Stimulated activated effector memory CD8-positive, alpha-beta T cell treated with anti-CD3 and anti-CD28 coated beads, Interleukin-12 subunit alpha, Interleukin-12 subunit beta, amount 100 ng/mL, for 72 hours (primary cell): ENCODE measurements around the gene IST1.

Experiments
- ATAC-seq: fragments of 150-1000 bp; cut with Tn5 transposase; 2 replicates; pipeline ENCODE4 v1.10.0; 2021
- DNase-seq, 2 donors: peaks; one replicate each; pipeline ENCODE4 v3.0.0; 2021 to 2022; ENCODE audit warnings: low spot score in 2 of 2
- H3K27ac Mint-ChIP-seq: one replicate; pipeline ENCODE4 v1.8.0; 2022; ENCODE audit warnings: mild to moderate bottlenecking, mixed read lengths
- H3K36me3 Mint-ChIP-seq: one replicate; pipeline ENCODE4 v1.8.0; 2022; ENCODE audit warnings: mild to moderate bottlenecking, mixed read lengths
- H3K4me1 Mint-ChIP-seq: one replicate; pipeline ENCODE4 v1.8.0; 2022; ENCODE audit warnings: mixed read lengths
- H3K4me3 Mint-ChIP-seq: one replicate; pipeline ENCODE4 v1.8.0; 2022; ENCODE audit warnings: mild to moderate bottlenecking, mixed read lengths
- H3K9me3 Mint-ChIP-seq: one replicate; pipeline ENCODE4 v1.8.0; 2022; ENCODE audit warnings: mixed read lengths

Gene IST1

DNA sequence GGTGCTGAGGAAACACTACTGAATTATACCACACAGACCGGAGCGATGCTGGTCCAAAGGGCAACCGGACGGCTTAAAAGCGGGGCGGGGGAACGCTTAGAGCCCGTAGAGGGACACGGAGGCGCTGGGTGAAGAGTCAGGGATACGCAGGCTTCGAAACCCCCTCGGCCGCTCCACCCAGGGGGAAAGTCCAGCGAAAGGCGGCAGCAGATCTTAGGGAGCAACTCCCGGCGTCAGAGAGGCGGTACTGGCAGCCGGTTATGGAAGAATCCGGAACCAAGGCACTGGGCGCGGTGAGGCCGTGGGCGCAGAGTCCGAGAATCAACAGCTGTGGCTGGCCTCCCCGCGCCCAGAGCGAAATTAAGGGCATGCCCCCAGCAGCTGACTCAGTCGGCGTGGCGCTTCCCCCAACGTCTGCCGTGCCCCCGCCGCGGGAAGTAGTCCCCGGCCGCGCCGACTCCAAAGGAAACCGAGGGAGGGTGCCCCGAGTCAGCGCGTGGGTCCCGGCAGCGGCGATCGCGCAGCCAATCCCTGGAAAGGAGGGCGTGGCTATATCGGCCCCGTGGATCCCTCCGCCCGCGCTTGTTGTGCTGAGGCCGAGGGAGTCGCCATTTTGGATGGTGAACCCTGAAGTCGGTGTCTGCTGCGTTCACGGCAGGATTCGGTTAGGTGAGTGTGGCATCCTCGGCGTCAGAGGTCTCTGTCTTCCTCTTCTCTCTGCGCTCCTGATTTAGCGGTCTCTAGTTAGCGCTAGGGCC is at the start of gene IST1:
IST1 (plus strand) TSS at position 611 of the 758 bp plus-strand sequence. CDS start 20,110 bp downstream, outside the sequence.
- peak; percentile 92 to 98 for DNase-seq
- Mint-ChIP-seq H3K4me3 (peak within 1 kb of the TSS; percentile 92), H3K27ac (peak within 1 kb of the TSS; percentile 96), H3K36me3 (peaks cover 49% of the 10 kb centered on the region), H3K9me3 (no peaks in the 10 kb centered on the region), H3K4me1 (peaks cover 21% of the 10 kb centered on the region)
- ATAC-seq: peak; percentile 94

DNA sequence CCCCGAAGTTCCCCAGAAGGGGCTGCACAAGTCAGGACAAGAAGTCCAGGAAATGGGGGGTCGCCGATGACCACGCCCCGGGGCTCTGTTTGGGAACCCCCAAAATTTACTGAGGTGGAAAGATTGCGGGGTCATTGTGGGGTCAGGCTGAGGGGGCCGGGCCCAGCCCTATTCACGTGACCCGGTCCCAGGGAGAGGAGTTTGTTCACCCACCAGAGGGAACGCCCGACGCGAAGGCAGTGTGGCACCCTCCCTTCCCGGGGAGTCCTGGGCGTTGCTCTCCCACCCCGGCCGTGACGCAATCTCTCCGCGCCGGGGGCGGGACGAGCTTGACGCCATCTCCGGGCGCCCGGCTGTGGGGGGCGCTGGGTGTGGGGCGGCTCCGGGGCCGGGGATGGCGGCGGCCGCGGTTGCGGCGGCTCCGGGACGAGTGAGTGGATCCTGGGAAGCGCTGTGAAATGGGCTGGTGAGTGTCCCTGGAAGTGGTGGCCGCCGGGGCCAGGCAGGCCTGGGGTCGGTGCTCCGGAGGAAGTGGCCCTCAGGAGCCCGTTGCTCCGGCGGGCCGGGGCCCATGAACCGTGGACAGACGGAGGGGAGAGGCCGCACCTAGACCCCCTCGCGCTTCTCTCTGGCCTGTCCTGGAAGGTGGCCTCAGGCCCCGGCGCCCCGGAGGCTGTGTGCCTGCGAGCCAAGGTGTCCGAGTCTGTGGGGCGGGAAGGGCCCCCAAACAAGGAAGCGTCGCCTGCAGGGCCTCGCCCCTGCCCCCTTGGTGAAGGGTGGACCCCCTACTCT is 49.5 kb upstream of the IST1 start, which contains the start of gene ATXN1L:
ATXN1L (plus strand) TSS at position 338 of the 792 bp plus-strand sequence. CDS start 3,765 bp downstream, outside the sequence.
- no peaks in the 10 kb centered on the region for H3K9me3 Mint-ChIP-seq
- peak; percentile 98 to 100 for DNase-seq
- H3K27ac Mint-ChIP-seq: peak within 1 kb of the TSS; percentile 97
- H3K36me3 Mint-ChIP-seq: peaks cover 51% of the 10 kb centered on the region
- peak; percentile 91 for ATAC-seq
- peak within 1 kb of the TSS; percentile 90 for H3K4me3 Mint-ChIP-seq
- H3K4me1 Mint-ChIP-seq: peaks cover 61% of the 10 kb centered on the region

DNA sequence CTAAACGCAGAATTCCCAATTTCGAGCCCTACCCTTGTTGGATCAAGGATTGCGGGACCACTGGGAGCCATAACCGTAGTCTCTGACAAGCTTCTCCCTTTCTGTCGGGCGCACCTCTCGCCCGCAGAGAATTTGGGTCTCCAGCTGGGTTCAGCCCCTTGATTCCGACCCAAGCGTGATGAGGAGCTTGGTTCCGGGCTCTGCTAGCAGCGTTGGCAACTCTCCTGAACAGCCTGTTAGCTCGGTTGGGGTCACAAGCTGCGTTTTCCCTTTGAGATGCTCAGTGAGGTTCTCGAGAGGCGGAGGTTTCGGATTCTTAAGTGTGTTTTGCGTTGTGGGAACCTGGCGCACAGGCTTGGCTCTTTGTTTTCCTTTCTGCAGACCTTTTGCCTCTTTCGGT is 48.9 kb upstream of the IST1 start:
- Mint-ChIP-seq H3K4me3 (peak overlapping the region; percentile 90), H3K36me3 (peaks cover 57% of the 10 kb centered on the region), H3K9me3 (no peaks in the 10 kb centered on the region), H3K27ac (peak overlapping the region; percentile 97), H3K4me1 (peaks cover 64% of the 10 kb centered on the region)
- DNase-seq (no peak), ATAC-seq (no peak)

DNA sequence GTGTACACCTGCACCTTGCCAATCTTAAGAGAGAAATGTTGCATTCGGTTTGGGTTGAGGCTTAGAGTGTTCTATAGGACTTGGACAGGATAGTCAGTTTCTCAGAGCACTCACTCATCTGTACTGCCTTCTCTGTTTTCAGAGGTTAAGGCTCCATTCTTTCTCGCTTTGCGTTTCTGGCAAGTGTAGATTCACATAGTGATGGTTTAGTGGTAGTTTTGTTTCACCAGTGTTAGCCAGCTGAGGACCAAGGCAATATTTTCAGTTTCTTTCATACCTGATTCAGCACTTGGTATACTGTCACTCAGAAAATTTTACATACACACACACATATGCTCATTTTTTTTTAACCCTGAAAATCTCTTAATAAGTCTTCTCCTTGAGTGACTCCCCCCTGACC is 48.2 kb upstream of the IST1 start:
- peaks cover 60% of the 10 kb centered on the region for H3K36me3 Mint-ChIP-seq
- ATAC-seq (no peak), DNase-seq (no peak)
- peaks cover 67% of the 10 kb centered on the region for H3K4me1 Mint-ChIP-seq
- H3K27ac Mint-ChIP-seq: peak overlapping the region; percentile 97
- no peaks in the 10 kb centered on the region for H3K9me3 Mint-ChIP-seq
- H3K4me3 Mint-ChIP-seq: peak overlapping the region; percentile 90

DNA sequence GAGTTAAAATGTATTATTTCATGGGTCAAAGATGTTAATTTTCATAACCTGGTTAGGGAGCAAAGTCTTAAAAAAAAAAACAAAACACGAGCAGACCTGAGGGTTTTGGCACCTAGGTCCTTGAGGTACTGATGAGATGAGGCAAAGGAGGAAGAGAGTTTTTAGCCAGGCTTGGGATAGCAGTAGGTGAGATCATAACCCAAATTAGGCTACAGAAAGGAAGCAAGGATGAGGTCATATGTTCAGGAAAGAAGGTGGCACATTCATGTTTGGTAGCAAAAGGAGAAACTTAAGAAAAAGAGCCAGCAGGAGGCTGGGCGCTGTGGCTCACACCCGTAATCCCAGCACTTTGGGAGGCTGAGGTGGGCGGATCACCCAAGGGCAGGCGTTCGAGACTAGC is 46.7 kb upstream of the IST1 start:
- peaks cover 73% of the 10 kb centered on the region for H3K36me3 Mint-ChIP-seq
- H3K4me1 Mint-ChIP-seq: peaks cover 72% of the 10 kb centered on the region
- H3K27ac Mint-ChIP-seq: no peak overlapping the region
- DNase-seq (no peak), ATAC-seq (no peak)
- no peaks in the 10 kb centered on the region for H3K9me3 Mint-ChIP-seq
- H3K4me3 Mint-ChIP-seq: no peak overlapping the region

DNA sequence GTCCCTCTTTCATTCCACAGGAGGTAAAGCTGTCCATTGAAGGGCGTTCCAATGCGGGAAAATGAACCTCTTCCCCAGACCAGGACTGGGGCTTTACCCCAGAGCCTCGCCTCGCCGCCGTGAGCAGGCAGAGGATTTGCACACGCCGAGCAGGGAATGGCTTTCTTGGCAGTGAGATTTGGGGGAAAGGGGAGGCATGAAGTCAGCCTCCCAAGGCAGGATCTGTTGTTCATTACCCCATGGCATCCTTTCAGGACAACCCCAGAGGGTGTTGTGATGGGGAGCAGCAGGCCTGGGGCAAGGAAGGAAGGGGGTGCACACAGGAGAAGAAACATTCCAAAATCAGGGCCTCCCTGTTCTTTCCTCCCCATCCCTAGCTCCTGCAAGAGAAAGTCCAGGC is 43.6 kb upstream of the IST1 start:
- peaks cover 90% of the 10 kb centered on the region for H3K4me1 Mint-ChIP-seq
- H3K36me3 Mint-ChIP-seq: peaks cover 79% of the 10 kb centered on the region
- DNase-seq (no peak), ATAC-seq (no peak)
- peak overlapping the region; percentile 91 for H3K27ac Mint-ChIP-seq
- H3K9me3 Mint-ChIP-seq: no peaks in the 10 kb centered on the region
- H3K4me3 Mint-ChIP-seq: no peak overlapping the region

DNA sequence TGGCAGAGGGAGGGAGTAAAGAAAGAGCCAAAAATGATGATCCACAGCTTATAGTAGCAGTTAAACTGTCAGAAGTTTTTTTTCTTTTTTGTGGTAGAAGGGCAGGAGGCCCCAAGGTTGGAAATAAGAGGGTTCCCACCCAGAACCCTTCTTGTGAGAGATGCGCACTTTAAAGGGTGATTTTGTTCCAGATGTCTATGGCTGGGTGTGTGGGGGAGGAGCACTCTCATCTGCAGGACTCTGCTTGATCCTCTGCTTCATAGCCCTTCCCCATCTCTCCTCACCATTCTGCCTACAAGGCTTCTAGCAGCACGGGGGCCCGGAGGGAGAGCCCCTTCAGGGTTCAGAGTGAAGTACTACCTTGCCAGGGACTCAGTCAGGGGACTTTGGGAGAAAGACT is 43.2 kb upstream of the IST1 start:
- peak overlapping the region; percentile 91 for H3K27ac Mint-ChIP-seq
- DNase-seq (no peak), ATAC-seq (no peak)
- H3K9me3 Mint-ChIP-seq: no peaks in the 10 kb centered on the region
- no peak overlapping the region for H3K4me3 Mint-ChIP-seq
- H3K36me3 Mint-ChIP-seq: peaks cover 79% of the 10 kb centered on the region
- peaks cover 90% of the 10 kb centered on the region for H3K4me1 Mint-ChIP-seq

DNA sequence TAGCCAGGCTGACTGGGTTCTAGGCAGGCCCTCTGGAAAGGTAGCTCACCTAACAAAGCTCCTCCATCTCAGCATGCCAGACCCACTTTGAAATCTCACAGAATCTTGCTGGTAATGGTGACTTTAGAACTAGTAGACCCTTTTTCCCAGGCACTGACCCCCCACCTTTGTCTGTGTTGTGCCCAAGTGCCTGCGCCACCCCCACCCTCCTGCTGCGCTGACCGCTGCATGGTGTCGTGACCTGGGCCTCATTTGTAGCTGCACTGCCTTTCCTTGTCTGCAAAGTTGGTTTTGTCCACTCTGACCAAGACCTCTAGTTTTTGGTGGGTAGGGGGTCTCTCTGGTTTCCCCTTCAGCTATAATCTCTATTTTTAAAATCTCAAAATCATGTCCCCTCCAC is 42.8 kb upstream of the IST1 start:
- no peak for DNase-seq
- H3K4me1 Mint-ChIP-seq: peaks cover 90% of the 10 kb centered on the region
- ATAC-seq: no peak
- peak overlapping the region; percentile 91 for H3K27ac Mint-ChIP-seq
- H3K4me3 Mint-ChIP-seq: no peak overlapping the region
- peaks cover 79% of the 10 kb centered on the region for H3K36me3 Mint-ChIP-seq
- no peaks in the 10 kb centered on the region for H3K9me3 Mint-ChIP-seq

DNA sequence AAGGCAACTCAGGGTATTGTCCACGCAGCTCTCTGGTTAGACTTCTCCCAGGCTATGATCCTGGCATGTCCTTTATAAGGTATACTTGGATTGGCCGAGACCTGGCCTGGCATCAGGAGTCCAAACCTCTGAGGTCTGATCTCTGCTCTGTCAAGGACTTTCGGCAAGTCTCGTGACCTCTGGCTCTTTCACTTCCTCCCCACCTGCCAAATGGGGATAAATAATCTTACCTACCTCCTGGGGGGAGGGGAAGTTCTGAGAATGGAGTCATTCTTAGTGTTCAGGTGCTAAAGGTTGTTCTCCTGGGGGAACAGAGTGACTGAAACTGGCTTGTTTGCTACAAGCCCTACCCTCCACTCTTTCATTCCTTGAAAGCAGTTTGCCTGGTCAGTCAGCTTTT is 41.9 kb upstream of the IST1 start:
- H3K4me3 Mint-ChIP-seq: no peak overlapping the region
- H3K27ac Mint-ChIP-seq: peak overlapping the region; percentile 91

DNA sequence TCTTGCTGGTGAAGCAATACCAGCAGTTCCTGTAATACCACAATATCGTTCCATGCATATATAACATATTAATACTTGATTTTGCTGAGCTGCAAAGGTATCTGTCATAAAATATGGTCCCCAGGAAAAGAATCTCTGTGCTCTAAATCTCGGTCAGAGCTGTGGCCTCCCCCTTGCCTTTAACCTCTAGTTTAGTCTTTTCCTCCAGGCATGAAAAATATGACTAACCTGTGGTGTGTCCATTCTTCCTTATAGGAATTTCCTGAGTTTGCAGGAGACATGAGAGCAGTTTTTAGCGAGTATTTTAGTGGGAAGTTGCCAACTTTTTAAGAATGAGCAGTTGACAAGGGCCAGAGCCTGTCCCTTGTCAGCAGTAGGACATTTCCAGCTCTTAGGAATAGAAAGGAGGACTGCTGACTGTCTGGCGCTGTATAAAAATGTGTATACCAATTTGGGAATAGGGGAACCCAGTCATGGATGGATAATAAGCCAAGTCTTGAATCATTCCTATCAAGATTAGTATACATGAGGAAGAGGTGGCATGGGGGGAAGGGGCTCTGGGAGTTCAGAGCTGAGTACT is 40.9 kb upstream of the IST1 start:
- Mint-ChIP-seq H3K4me3 (no peak overlapping the region), H3K4me1 (peaks cover 73% of the 10 kb centered on the region), H3K27ac (peak overlapping the region; percentile 91)

More for the DNA sequence above, 41.9 kb upstream of the IST1 start:
- H3K9me3 Mint-ChIP-seq: no peaks in the 10 kb centered on the region
- H3K36me3 Mint-ChIP-seq: peaks cover 76% of the 10 kb centered on the region
- DNase-seq (no peak), ATAC-seq (no peak)
- H3K4me1 Mint-ChIP-seq: peaks cover 81% of the 10 kb centered on the region

DNA sequence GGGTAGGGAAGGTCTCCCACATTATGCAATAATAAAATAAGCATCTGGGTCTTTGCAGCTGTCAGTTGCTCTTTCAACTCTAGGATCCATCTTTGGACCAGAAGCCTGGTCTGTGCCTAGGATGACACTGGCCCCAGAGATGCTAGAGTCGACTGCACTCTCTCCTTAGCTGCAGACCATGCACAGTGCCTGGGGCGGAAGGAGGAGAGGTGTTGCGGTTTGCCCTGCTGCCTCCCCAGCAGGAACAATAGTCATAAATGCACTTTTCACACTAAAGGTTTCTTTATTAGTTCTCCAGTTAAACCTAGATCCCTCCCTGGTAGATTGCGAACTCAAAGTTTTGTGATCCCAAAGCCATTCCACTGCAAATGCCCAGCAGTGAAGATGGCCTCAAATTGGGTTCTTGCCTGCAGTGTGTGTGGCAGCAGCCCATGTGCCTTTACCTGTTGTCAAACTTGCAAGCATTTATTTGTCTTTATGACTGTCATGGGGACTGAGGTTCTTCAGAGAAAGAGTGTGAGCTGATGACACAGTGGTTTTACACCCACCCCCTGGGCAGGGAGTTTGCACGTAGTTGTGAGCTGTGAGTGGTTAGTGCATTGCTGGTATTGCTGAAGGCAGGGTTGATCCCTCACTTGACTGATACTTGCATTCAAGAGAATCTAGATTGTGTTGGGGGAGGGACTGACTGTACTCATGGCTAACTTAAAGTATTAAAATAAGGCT is 39.2 kb upstream of the IST1 start:
- DNase-seq (peak; percentile 34 to 86), ATAC-seq (peak; percentile 97)
- H3K4me1 Mint-ChIP-seq: peaks cover 68% of the 10 kb centered on the region
- no peaks in the 10 kb centered on the region for H3K9me3 Mint-ChIP-seq
- H3K36me3 Mint-ChIP-seq: peaks cover 70% of the 10 kb centered on the region
- peak overlapping the region; percentile 91 for H3K27ac Mint-ChIP-seq
- H3K4me3 Mint-ChIP-seq: peak overlapping the region; percentile 60

More for the DNA sequence above, 40.9 kb upstream of the IST1 start:
- no peaks in the 10 kb centered on the region for H3K9me3 Mint-ChIP-seq
- ATAC-seq: no peak
- DNase-seq: no peak
- peaks cover 75% of the 10 kb centered on the region for H3K36me3 Mint-ChIP-seq

DNA sequence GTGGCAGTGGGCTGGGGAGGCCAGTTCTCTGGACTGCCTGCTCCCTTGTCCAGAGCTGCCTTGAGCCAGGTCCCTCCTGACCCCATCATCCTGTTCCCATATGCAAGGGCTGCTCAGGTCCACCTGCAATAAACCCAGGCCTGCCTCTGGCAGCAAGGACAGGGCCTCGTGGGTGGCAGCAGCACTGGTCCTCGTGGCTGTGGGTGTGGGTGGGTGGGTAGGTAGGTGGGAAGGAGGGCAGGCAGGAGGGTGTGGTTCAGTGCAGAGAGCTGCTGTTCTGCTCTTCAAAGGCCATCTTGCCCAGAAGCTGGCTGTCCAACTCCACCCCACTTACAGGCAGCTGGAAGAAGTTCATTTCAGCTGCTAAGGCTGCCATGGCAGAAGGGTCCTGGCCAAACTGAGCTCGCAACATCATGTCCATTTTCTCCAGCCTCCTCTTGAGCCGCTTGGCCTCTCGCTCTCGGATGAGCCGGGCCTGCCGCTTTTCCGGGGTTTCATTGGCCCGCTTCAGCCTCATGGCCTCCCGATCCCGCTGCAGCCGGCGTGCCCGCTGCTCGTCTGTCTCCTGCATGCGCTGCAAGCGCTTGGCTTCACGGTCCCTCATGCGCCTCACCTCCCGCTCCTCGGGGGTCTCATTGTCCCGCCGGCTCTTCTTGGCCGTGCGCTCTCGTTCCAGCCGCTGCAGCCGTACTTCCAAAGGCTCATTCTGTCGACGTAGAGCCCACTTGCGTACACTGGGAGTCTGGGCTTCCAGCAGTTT is 35.4 kb upstream of the IST1 start:
- Mint-ChIP-seq H3K9me3 (no peaks in the 10 kb centered on the region), H3K36me3 (peaks cover 65% of the 10 kb centered on the region), H3K27ac (no peak overlapping the region), H3K4me1 (peaks cover 39% of the 10 kb centered on the region), H3K4me3 (no peak overlapping the region)
- ATAC-seq (no peak), DNase-seq (no peak)

DNA sequence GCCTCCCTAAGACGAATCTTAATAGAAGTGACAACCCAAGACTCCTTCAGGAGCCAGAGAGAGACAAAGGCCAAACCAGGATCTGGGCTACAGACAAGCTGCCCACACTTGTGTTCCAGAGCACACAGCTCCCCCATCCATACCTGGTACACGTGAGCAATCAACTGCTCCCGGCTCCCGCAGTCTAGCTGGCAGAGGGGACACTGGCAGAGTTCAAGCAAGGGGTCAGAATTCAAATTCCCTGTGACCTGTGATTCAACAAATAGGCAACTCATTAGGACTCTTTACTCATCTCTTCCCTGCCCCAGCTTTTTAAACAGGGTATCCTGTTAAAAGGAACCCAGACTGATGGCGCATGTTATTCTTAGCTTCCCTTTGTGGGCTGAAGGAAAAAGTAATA is 31.3 kb upstream of the IST1 start:
- DNase-seq (no peak), ATAC-seq (no peak)
- H3K4me1 Mint-ChIP-seq: peaks cover 20% of the 10 kb centered on the region
- H3K36me3 Mint-ChIP-seq: peaks cover 41% of the 10 kb centered on the region
- H3K27ac Mint-ChIP-seq: peak overlapping the region; percentile 20
- H3K9me3 Mint-ChIP-seq: no peaks in the 10 kb centered on the region
- H3K4me3 Mint-ChIP-seq: no peak overlapping the region

DNA sequence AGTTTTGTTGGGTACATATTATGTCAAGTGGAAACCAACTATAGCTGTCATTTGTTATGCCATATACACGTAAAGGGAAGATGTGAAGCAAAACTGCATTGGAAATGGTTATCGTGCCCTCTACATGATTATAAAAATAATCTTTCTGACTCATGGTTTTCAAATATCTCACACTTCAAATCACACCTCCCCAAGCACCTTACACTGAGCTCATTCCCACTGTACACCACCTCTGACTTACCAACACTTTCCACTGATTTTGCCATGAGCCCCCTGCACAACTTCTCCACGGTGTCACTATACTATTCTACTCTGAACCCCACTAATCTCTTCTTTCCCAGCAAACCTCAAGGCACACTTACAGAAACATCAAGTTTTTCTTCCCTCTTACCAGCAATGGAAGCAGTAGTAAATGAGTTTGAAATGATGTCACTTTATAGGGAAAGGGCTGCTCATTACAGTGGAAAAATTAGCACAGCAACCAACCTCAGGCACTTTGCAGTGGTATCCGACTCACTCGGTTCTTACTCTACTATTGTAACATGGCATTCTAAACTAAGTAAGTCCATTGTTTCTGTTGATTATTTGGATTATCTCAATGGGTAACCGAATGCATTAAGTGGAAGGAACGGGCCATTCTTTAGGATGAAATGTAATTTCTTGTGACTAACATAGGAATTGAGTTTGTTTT is 30.0 kb upstream of the IST1 start:
- ATAC-seq (peak; percentile 69), DNase-seq (no peak)
- Mint-ChIP-seq H3K4me1 (peaks cover 21% of the 10 kb centered on the region), H3K27ac (peak overlapping the region; percentile 20), H3K4me3 (no peak overlapping the region), H3K9me3 (no peaks in the 10 kb centered on the region), H3K36me3 (peaks cover 43% of the 10 kb centered on the region)
